K562 (cell line): ENCODE results near the gene C2orf66. TPM values are rescaled to one million over a fixed set of nuclear protein-coding genes. Genes with fewer than 3 reads are reported as not detected.

Source experiments
- ARID1B ChIP-seq: fragments of 450-650 bp; IDR thresholded peaks from 2 replicates; pipeline ENCODE4 v1.6.1; 2016; ENCODE audit warnings: antibody characterized with exemption, mild to moderate bottlenecking, inconsistent platforms
- BCLAF1 ChIP-seq, 2 experiments: fragments of 450-650 bp in 1 of 2; IDR thresholded peaks; 2 replicates each; pipeline ENCODE4 v1.6.1; 2011 to 2017; ENCODE audit warnings: low read depth in 2 of 2, antibody characterized with exemption in 1 of 2, borderline replicate concordance in 1 of 2, low read length in 1 of 2, mild to moderate bottlenecking in 1 of 2, mixed read lengths in 1 of 2; ENCODE audit not compliant: control insufficient read depth in 1 of 2
- GTF2E2 ChIP-seq: fragments of 200-800 bp; sonication (Bioruptor generic); IDR thresholded peaks from 2 replicates; pipeline ENCODE4 v1.6.1; 2016; ENCODE audit warnings: missing genetic modification characterization, missing compliant biosample characterization
- ID3 ChIP-seq, 2 experiments: fragments of 250-450 bp in 1 of 2; fragments of 450-650 bp in 1 of 2; sonication (Bioruptor Pico) in 1 of 2; IDR thresholded peaks; 2 replicates each; pipeline versions ENCODE4 v1.6.1 to v1.8.0; 2016 to 2021; ENCODE audit warnings: mild to moderate bottlenecking in 2 of 2, moderate library complexity in 2 of 2, missing compliant biosample characterization in 1 of 2, missing genetic modification characterization in 1 of 2
- ILK ChIP-seq: fragments of 450-650 bp; IDR thresholded peaks from 2 replicates; pipeline ENCODE4 v1.6.1; 2016; ENCODE audit warnings: missing genetic modification characterization, low read depth, mild to moderate bottlenecking, missing compliant biosample characterization, moderate library complexity, borderline replicate concordance
- KAT7 ChIP-seq: sonication (generic); formaldehyde crosslinking; IDR thresholded peaks from 2 replicates; pipeline ENCODE4 v1.8.0; 2022; ENCODE audit warnings: missing genetic modification reagents, mild to moderate bottlenecking, borderline replicate concordance
- LCOR ChIP-seq: sonication (generic); formaldehyde crosslinking; IDR thresholded peaks from 2 replicates; pipeline ENCODE4 v1.8.0; 2022; ENCODE audit warnings: mild to moderate bottlenecking, missing genetic modification reagents
- MLLT1 ChIP-seq, 2 experiments: fragments of 450-650 bp; IDR thresholded peaks; 2 replicates each; pipeline ENCODE4 v1.6.1; 2016
- NR0B1 ChIP-seq: fragments of 450-650 bp; IDR thresholded peaks from one replicate; pipeline ENCODE4 v1.6.1; 2018; ENCODE audit warnings: mild to moderate bottlenecking, moderate library complexity; ENCODE audit not compliant: partially characterized antibody
- RCOR1 ChIP-seq, 2 experiments: IDR thresholded peaks; 2 replicates each; pipeline ENCODE4 v1.6.1; 2012; ENCODE audit warnings: low read depth in 2 of 2, low read length in 2 of 2, borderline replicate concordance in 1 of 2, improper control_type of control experiment in 1 of 2
- STAT6 ChIP-seq: sonication (generic); formaldehyde crosslinking; IDR thresholded peaks from 2 replicates; pipeline ENCODE4 v1.8.1; 2023; ENCODE audit warnings: mild to moderate bottlenecking, missing genetic modification reagents
- ZBTB2 ChIP-seq: fragments of 450-650 bp; IDR thresholded peaks from 2 replicates; pipeline ENCODE4 v1.6.1; 2016; ENCODE audit warnings: antibody characterized with exemption
- ZNF146 ChIP-seq: IDR thresholded peaks from one replicate; pipeline ENCODE4 v1.6.1; 2018; ENCODE audit warnings: missing compliant biosample characterization; ENCODE audit not compliant: unreplicated experiment
- ZNF280A ChIP-seq: fragments of 450-650 bp; IDR thresholded peaks from 2 replicates; pipeline ENCODE4 v1.6.1; 2018; ENCODE audit warnings: mild to moderate bottlenecking, low read depth; ENCODE audit not compliant: partially characterized antibody
- polyA plus RNA-seq, 8 experiments: library from polyadenylated mRNA; depleted of rRNA in 4 of 8; stranded (reverse) in 5 of 8; unstranded in 3 of 8; fragments of >200 nt; fragmentation: Nextera tagmentation in 2 of 8; fragmentation: Illumina TruSeq in 1 of 8; extraction: Ambion mirVana in 2 of 8; extraction: Trizol in 1 of 8; gene quantifications; 2 replicates each; pipeline versions ENCODE4 v1.2.1 to v1.2.3, GENCODE V29; 2011 to 2014; ENCODE audit warnings: inconsistent platforms in 1 of 8, missing spikeins in 1 of 8
- total RNA-seq, 7 experiments: library from RNA; depleted of rRNA in 6 of 7; stranded (reverse); fragments of >200 nt in 6 of 7; fragmentation: Illumina TruSeq in 2 of 7; extraction: Trizol in 2 of 7; gene quantifications; 2 replicates each; pipeline versions ENCODE4 v1.2.1 to v1.2.3, GENCODE V29; 2011 to 2021; ENCODE audit warnings: low replicate concordance in 1 of 7

C2orf66 gene
- total and polyA plus RNA-seq, 9 of the 15 experiments (the other 6 are each of a cell fraction or from before 2014, with no cell fraction given), result not detected

GRCh38 chr2:196809260-196809659 is at the start of gene C2orf66 (continued):
- no peak for TF ChIP-seq BCLAF1 (IDR thresholded peaks at IDR 0.05; ENCODE audit: borderline replicate concordance in 1 of 2, control insufficient read depth in 1 of 2, low read depth in 2 of 2, low read length in 1 of 2)
- TF ChIP-seq ARID1B, result peak; percentile 84
- peak in 1 of 2 experiments; percentile 44; a peak in 1 of 4 replicates for TF ChIP-seq RCOR1 (IDR thresholded peaks at IDR 0.05; ENCODE audit: borderline replicate concordance in 1 of 2, low read depth in 2 of 2, low read length in 2 of 2)
- no peak for TF ChIP-seq MLLT1 (IDR thresholded peaks at IDR 0.05)
- TF ChIP-seq ZNF280A, result no peak
- no peak for TF ChIP-seq KAT7 (CRISPR knock-in tag)
- TF ChIP-seq LCOR (CRISPR knock-in tag), result no peak
- no peak for TF ChIP-seq ILK
- TF ChIP-seq STAT6 (CRISPR knock-in tag), result no peak
- no peak for TF ChIP-seq NR0B1
- TF ChIP-seq ZNF146 (CRISPR knock-in tag), result no peak
- no peak for TF ChIP-seq ID3 (CRISPR knock-in tag; IDR thresholded peaks at IDR 0.05)
- TF ChIP-seq ID3 (tag; IDR thresholded peaks at IDR 0.05), result no peak
- no peak for TF ChIP-seq ZBTB2
- no peak for TF ChIP-seq GTF2E2 (tag)
